Lower leg skin (tissue), 4 donors: Measurements from ENCODE around the gene OGA. TPM values are rescaled to one million over a fixed set of nuclear protein-coding genes. Genes with fewer than 3 reads are reported as not detected.

ENCODE experiments used
- DNase-seq, 2 donors: peaks; one replicate each; pipeline ENCODE4 v3.0.0-alpha.2; 2019; ENCODE audit warnings: low spot score in 2 of 2
- H3K4me3 ChIP-seq: fragments of 200-600 bp; sonication (generic); 2 replicates; pipeline ENCODE4 v1.5.1; 2017; ENCODE audit warnings: mild to moderate bottlenecking, low read depth; ENCODE audit not compliant: poor library complexity, severe bottlenecking
- POLR2A ChIP-seq, 2 donors: fragments of 450-650 bp; IDR thresholded peaks; one replicate each; pipeline ENCODE4 v1.6.1; 2016 to 2017; ENCODE audit warnings: antibody characterized with exemption in 2 of 2, mild to moderate bottlenecking in 1 of 2, moderate library complexity in 1 of 2
- WGBS, 2 donors: methylation state at CpG; one replicate each; pipeline ENCODE4 v1.1.5; 2018; 5-methylcytosine and 5-hydroxymethylcytosine counted together
- intact Hi-C: fragments of 100-400 bp; cut with DNase I; formaldehyde crosslinking; loops from one replicate; pipeline ENCODE4 v1.15.0; 2023; ENCODE audit warnings: low total_unique reads
- total RNA-seq, 4 donors: library from RNA; depleted of rRNA; stranded (reverse); fragments of >200 nt; gene quantifications; one replicate each; pipeline ENCODE4 v1.1.0, GENCODE V29; 2016
- TF ChIP-seq, protein P1 (sequence below), 3 donors: fragments of 450-650 bp; IDR thresholded peaks; one replicate each; pipeline ENCODE4 v1.5.1; 2016; ENCODE audit warnings: antibody characterized with exemption in 3 of 3, mild to moderate bottlenecking in 3 of 3, moderate library complexity in 2 of 3

The OGA gene
- 100 to 1,000 TPM in 3 of 4 donors, 10 to 100 TPM in 1; 72.2 to 188 (median 116) TPM for total RNA-seq

DNA sequence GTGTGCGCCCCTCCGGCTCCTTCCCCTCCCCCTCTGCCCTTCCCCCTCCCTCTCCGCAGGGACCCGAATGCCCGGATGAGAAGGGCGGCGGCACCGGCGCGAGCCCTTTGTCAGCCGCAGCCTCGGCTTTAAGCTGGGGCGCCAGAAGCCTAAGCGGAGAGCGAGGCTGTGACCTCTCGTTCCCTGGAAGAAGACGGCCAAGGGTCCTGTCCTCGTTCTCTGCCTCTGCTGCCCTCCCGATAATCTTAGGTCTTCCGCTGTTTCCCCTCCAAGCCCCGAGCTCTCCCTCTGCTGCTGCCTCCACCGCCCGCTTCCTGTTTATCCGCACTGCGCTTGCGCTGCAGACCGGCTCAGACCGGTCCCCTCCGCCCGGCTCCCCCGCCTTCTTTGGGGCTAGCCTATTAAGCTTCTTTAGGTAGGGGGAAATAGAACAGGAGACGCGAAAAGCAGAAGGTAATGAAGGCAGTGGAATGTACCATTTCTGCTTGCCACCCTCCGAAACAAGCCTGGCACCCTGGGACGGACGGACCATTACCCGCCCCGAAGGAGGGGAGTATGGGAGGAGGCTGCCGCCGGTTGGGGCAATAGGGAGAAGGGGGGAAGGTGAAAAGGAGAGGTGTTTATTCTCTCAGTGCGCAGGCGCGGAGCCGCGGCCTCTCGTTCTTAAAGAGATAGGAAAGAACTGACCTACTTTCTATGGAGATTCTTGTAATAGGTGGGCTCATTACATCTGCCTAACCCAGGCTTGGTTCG lies at the start of gene OGA:
OGA (minus strand) TSS at position 326 of the 753 bp plus-strand sequence. CDS start 422 bp downstream, outside the sequence.
- peak within 1 kb of the TSS; percentile 99 for H3K4me3 ChIP-seq
- intact Hi-C loops, result no loop called here
- peak; percentile 98 to 100 for DNase-seq
- TF ChIP-seq POLR2A (IDR thresholded peaks at IDR 0.05), result peak in 1 of 2 donors; percentile 95
- TF ChIP-seq, protein P1, sequence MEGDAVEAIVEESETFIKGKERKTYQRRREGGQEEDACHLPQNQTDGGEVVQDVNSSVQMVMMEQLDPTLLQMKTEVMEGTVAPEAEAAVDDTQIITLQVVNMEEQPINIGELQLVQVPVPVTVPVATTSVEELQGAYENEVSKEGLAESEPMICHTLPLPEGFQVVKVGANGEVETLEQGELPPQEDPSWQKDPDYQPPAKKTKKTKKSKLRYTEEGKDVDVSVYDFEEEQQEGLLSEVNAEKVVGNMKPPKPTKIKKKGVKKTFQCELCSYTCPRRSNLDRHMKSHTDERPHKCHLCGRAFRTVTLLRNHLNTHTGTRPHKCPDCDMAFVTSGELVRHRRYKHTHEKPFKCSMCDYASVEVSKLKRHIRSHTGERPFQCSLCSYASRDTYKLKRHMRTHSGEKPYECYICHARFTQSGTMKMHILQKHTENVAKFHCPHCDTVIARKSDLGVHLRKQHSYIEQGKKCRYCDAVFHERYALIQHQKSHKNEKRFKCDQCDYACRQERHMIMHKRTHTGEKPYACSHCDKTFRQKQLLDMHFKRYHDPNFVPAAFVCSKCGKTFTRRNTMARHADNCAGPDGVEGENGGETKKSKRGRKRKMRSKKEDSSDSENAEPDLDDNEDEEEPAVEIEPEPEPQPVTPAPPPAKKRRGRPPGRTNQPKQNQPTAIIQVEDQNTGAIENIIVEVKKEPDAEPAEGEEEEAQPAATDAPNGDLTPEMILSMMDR (IDR thresholded peaks at IDR 0.05), result no peak
- WGBS, 2 donors, result 0 to 1% methylated on average over 37 to 45 of the region's 47 CpGs

DNA sequence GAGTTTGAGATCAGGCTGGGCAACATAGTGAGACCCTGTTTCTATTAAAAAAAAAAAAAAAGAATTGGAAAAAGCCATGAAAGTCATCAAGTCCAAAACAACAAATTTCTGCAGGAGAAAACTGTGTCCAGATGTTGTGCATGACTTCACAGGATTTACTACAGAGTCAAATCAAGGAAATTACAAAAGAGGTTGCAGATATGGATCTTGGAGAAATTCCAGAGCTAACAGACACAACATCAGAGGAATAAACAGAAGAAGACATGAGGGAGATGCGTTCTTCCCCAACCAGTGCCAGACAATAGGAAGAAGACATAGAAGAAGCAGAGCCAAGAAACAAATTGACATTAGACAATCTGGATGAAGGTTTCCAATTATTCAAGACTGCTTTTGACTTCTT lies 49.7 kb upstream of the OGA start:
- DNase-seq, result no peak
- no peak for TF ChIP-seq POLR2A (IDR thresholded peaks at IDR 0.05)
- TF ChIP-seq, protein P1 (IDR thresholded peaks at IDR 0.05), result no peak
- 54 to 56% methylated on average over 1 of the region's 1 CpG for WGBS, 2 donors
- no peak overlapping the region for H3K4me3 ChIP-seq
- intact Hi-C loops, result no loop called here

DNA sequence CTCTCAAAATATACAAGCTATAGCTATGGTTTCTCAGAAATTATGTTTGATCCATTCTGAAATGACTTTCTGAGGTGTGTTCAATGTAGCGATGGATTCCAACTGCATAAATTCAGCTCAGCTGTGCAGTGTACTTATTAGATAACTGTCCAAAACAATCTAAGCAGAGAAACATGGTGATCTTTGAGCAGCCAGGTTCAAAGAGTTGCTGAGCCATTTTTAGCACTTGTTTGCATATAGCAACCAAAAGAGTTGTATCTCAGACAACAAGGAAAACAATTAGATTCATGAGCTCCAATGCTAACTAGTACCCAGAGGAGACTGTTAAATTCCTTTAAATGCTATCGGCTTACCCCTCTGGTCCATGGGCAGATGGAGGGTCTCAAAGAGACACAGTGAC lies 41.3 kb upstream of the OGA start:
- DNase-seq, result no peak
- WGBS, 2 donors, result 96 to 99% methylated on average over 2 of the region's 2 CpGs
- no peak overlapping the region for H3K4me3 ChIP-seq
- TF ChIP-seq, protein P1 (IDR thresholded peaks at IDR 0.05), result no peak
- TF ChIP-seq POLR2A (IDR thresholded peaks at IDR 0.05), result no peak
- intact Hi-C loops, result no loop called here

DNA sequence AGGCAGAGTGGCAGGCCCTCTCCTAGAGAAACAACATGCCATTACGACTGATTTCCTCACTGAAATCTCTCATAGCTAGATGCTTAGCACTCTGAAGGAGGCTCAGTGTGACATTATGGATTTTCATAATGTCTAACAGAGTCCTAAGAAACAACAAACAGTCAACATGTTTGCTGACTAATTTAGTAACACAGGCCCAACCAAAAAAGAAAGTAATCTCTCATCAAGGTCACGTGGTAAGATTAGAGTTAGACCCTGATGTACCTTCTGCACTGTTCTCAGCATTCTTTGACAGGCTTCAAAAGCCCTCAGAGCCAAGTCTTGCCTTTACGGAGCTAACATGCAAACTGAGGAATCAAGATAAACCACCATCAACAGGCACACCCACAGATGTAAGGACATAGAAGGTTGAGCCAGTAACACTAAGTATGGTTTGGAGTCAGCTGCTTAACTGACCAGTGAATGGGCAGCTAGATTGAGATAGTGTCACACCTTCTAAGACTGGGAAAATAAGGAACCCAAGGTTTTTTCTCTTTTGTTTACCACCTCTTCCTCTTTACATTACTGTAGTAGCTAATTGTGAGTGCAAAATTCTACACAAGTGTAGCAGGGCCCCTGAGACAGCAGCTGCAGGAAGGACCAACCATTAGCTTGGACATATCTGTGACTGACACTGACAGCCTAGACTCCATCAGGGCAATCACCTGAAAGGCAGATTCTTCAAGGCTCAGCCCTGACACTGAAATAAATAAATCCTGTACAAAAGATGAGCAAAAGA lies 40.7 kb upstream of the OGA start:
- no peak overlapping the region for H3K4me3 ChIP-seq
- intact Hi-C loops, result no loop called here
- WGBS, 2 donors, result 93 to 95% methylated on average over 3 of the region's 3 CpGs
- DNase-seq, result no peak
- TF ChIP-seq, protein P1 (IDR thresholded peaks at IDR 0.05), result no peak
- no peak for TF ChIP-seq POLR2A (IDR thresholded peaks at IDR 0.05)

DNA sequence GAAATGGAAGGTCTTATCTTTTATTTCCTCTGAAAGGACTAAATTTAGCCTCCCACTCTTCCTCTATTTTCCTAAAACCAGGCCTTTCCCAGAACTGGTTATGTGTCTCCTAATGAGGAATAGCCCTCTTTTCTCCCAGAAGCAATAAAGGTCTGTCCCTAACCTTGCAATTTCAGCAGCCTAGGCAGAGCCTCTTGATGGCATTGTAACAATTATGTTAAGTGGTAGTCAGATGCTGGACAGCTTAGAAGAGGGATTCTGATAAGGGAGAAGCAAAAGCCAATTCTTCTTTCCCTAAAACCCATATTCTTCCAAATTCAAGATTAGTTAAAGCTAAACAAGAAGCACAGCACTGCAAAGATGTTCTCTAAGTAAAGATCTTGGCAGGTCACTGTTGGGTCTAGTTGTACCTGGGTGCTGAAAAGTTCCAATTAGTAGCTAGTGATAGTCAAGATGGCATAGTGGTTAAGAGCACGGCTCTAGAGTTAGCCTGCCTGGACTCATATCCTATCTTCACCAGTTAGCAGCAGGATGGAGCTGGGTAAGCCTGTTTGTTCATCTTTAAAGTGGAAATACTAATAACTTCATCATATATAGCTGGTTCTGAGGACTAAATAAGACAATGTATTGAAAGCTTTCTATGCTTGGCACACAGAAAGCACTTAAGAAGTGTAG lies 39.7 kb upstream of the OGA start:
- no peak for DNase-seq
- no peak overlapping the region for H3K4me3 ChIP-seq
- intact Hi-C loops, result no loop called here
- WGBS, 2 donors, result 95 to 100% methylated on average over 1 of the region's 1 CpG
- no peak for TF ChIP-seq POLR2A (IDR thresholded peaks at IDR 0.05)
- TF ChIP-seq, protein P1 (IDR thresholded peaks at IDR 0.05), result no peak
